Hepatocyte (in vitro differentiated cells): ENCODE data around the gene SMIM31.

Experiments
- EZH2 ChIP-seq: fragments of 200-600 bp; sonication (generic); IDR thresholded peaks from 2 replicates; pipeline ENCODE4 v1.6.1; 2016; ENCODE audit warnings: antibody characterized with exemption, mild to moderate bottlenecking, borderline replicate concordance
- EZH2phosphoT487 ChIP-seq: fragments of 200-600 bp; sonication (generic); IDR thresholded peaks from one replicate; pipeline ENCODE4 v1.6.1; 2018; ENCODE audit warnings: antibody characterized with exemption, mild to moderate bottlenecking, low read depth, moderate library complexity; ENCODE audit not compliant: unreplicated experiment, severe bottlenecking
- TF ChIP-seq, protein P1 (sequence below): fragments of 200-600 bp; sonication (generic); IDR thresholded peaks from 2 replicates; pipeline ENCODE4 v1.5.1; 2016; ENCODE audit warnings: antibody characterized with exemption, mild to moderate bottlenecking; ENCODE audit not compliant: poor library complexity

DNA sequence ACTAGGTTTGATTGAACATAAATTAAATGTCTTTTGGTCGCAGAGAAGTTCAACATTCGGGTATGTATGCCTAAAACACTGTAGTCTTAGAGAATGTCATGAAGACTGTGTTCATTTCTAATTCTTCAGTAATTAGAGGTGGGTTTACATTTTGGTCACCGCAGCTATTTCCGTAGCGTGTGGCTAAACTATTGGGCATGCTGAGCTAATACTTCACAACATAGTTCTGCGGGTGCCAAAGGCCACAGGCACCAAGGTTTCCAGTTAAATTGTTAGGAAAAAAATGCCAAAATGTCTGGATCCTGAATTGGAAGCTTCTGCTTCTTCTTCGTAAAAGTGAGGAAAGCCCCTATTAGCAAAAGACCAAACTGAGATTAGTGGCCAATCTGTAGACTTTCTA, 25.1 kb downstream of the SMIM31 start:
- TF ChIP-seq EZH2, result no peak
- TF ChIP-seq, protein P1, sequence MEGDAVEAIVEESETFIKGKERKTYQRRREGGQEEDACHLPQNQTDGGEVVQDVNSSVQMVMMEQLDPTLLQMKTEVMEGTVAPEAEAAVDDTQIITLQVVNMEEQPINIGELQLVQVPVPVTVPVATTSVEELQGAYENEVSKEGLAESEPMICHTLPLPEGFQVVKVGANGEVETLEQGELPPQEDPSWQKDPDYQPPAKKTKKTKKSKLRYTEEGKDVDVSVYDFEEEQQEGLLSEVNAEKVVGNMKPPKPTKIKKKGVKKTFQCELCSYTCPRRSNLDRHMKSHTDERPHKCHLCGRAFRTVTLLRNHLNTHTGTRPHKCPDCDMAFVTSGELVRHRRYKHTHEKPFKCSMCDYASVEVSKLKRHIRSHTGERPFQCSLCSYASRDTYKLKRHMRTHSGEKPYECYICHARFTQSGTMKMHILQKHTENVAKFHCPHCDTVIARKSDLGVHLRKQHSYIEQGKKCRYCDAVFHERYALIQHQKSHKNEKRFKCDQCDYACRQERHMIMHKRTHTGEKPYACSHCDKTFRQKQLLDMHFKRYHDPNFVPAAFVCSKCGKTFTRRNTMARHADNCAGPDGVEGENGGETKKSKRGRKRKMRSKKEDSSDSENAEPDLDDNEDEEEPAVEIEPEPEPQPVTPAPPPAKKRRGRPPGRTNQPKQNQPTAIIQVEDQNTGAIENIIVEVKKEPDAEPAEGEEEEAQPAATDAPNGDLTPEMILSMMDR, result no peak
- TF ChIP-seq EZH2phosphoT487, result no peak
